ENCODE measurements around the gene EPSTI1.

EPSTI1 gene

GRCh38 chr13:42860485-42860884 lies 131.6 kb downstream of the EPSTI1 start:
- TF ChIP-seq CREB1 (IDR thresholded peaks at IDR 0.05; ENCODE audit: low read depth): no peak
- no peak for TF ChIP-seq NFIC (IDR thresholded peaks at IDR 0.05)
- TF ChIP-seq TCF12 (IDR thresholded peaks at IDR 0.05; ENCODE audit: low read depth): no peak
- TF ChIP-seq EGR1 (IDR thresholded peaks at IDR 0.05): no peak
- TF ChIP-seq, protein P1, sequence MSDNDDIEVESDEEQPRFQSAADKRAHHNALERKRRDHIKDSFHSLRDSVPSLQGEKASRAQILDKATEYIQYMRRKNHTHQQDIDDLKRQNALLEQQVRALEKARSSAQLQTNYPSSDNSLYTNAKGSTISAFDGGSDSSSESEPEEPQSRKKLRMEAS (IDR thresholded peaks at IDR 0.05): no peak
- TF ChIP-seq, protein P2, sequence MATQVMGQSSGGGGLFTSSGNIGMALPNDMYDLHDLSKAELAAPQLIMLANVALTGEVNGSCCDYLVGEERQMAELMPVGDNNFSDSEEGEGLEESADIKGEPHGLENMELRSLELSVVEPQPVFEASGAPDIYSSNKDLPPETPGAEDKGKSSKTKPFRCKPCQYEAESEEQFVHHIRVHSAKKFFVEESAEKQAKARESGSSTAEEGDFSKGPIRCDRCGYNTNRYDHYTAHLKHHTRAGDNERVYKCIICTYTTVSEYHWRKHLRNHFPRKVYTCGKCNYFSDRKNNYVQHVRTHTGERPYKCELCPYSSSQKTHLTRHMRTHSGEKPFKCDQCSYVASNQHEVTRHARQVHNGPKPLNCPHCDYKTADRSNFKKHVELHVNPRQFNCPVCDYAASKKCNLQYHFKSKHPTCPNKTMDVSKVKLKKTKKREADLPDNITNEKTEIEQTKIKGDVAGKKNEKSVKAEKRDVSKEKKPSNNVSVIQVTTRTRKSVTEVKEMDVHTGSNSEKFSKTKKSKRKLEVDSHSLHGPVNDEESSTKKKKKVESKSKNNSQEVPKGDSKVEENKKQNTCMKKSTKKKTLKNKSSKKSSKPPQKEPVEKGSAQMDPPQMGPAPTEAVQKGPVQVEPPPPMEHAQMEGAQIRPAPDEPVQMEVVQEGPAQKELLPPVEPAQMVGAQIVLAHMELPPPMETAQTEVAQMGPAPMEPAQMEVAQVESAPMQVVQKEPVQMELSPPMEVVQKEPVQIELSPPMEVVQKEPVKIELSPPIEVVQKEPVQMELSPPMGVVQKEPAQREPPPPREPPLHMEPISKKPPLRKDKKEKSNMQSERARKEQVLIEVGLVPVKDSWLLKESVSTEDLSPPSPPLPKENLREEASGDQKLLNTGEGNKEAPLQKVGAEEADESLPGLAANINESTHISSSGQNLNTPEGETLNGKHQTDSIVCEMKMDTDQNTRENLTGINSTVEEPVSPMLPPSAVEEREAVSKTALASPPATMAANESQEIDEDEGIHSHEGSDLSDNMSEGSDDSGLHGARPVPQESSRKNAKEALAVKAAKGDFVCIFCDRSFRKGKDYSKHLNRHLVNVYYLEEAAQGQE (IDR thresholded peaks at IDR 0.05; ENCODE audit: low read depth): no peak
- no peak for TF ChIP-seq TAF1 (IDR thresholded peaks at IDR 0.05; ENCODE audit: low read depth)

- no peak for TF ChIP-seq CREB1 (IDR thresholded peaks at IDR 0.05; ENCODE audit: low read depth)
- no peak for TF ChIP-seq TCF12 (IDR thresholded peaks at IDR 0.05; ENCODE audit: low read depth)
- no peak for TF ChIP-seq FOXM1 (IDR thresholded peaks at IDR 0.05; ENCODE audit: borderline replicate concordance, low read depth)
- no peak for TF ChIP-seq RAD21 (IDR thresholded peaks at IDR 0.05; ENCODE audit: low read depth)
- TF ChIP-seq YY1 (IDR thresholded peaks at IDR 0.05; ENCODE audit: low read depth): no peak
- TF ChIP-seq EGR1 (IDR thresholded peaks at IDR 0.05): no peak
- no peak for TF ChIP-seq ZBTB7A (IDR thresholded peaks at IDR 0.05; ENCODE audit: low read depth)
- TF ChIP-seq EP300 (IDR thresholded peaks at IDR 0.05; ENCODE audit: borderline replicate concordance): no peak
- TF ChIP-seq, protein P3, sequence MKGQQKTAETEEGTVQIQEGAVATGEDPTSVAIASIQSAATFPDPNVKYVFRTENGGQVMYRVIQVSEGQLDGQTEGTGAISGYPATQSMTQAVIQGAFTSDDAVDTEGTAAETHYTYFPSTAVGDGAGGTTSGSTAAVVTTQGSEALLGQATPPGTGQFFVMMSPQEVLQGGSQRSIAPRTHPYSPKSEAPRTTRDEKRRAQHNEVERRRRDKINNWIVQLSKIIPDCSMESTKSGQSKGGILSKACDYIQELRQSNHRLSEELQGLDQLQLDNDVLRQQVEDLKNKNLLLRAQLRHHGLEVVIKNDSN (IDR thresholded peaks at IDR 0.05): no peak
- no peak for TF ChIP-seq TEAD4 (IDR thresholded peaks at IDR 0.05)
- TF ChIP-seq, protein P2 (IDR thresholded peaks at IDR 0.05; ENCODE audit: low read depth): no peak
These were observed 132.3 kb downstream of the EPSTI1 start for GRCh38 chr13:42859760-42860159.

DNA sequence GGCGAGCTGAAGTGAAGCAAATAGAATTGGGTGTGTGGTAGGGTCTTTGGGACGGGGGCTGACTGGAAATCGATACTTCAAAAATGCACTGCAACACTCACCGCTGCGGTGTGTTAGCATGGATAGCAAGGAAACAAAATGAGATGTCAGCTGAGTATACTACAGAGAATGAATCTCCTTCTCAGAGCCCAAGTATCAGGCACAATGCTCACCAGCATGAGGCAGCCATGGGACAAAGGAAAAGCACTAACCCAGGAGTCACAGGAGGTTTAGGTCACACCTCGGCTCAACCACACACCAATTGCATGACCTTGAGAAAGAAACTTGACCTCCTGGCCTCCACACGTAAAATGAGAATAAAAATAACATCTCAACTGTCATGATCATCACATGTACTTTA lies 136.6 kb downstream of the EPSTI1 start:
- no peak for TF ChIP-seq TCF12 (IDR thresholded peaks at IDR 0.05; ENCODE audit: low read depth)
- TF ChIP-seq EP300 (IDR thresholded peaks at IDR 0.05; ENCODE audit: borderline replicate concordance): no peak
- no peak for TF ChIP-seq TEAD4 (IDR thresholded peaks at IDR 0.05)

DNA sequence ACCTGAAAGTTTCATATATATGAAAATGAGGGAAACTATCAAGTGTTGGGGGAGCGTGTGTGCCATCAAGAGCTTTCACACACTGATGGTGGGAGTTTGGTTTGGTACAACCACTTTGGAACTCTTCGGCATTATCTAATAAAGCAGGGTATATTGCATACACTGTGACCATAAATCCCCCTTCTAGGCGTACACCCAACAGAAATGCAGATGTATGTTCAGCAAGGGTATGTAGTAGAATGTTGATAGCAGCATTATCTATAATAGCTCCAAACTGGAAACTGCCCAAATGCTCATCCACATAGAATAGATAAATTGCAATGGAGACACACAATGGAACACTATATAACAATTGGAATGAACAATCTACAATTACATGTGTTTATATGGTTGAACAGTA lies 139.9 kb downstream of the EPSTI1 start:
- TF ChIP-seq EGR1 (IDR thresholded peaks at IDR 0.05) (no peak), RAD21 (IDR thresholded peaks at IDR 0.05; ENCODE audit: low read depth) (no peak)

DNA sequence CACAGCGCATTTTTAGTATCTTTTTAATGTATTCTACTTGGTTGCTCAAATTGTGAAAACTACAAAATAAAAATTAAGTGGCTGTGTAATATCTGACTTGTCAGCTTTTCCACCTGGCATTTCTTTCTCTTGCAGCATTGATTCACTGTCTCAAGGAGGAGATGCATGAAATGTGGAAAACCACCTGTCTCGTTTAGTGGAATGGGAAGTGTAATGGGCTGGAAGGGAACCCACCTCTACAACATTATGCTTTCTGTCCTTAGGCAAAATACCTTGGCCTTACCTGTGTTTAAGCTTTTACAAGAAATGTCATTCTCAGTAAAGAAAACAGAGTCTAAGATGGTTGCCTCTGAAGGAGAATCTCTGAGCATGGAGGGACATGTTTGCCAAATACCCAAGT lies 142.8 kb downstream of the EPSTI1 start:
- TF ChIP-seq FOXM1 (IDR thresholded peaks at IDR 0.05; ENCODE audit: borderline replicate concordance, low read depth): no peak

GRCh38 chr13:42847891-42848663 lies 144.0 kb downstream of the EPSTI1 start:
- TF ChIP-seq, protein P1 (IDR thresholded peaks at IDR 0.05): no peak
- TF ChIP-seq, protein P2 (IDR thresholded peaks at IDR 0.05; ENCODE audit: low read depth): no peak
- TF ChIP-seq EGR1 (IDR thresholded peaks at IDR 0.05): no peak
- no peak for TF ChIP-seq TAF1 (IDR thresholded peaks at IDR 0.05; ENCODE audit: low read depth)
- no peak for TF ChIP-seq CEBPB (IDR thresholded peaks at IDR 0.05)
- no peak for TF ChIP-seq RAD21 (IDR thresholded peaks at IDR 0.05; ENCODE audit: low read depth)
- TF ChIP-seq, protein P3 (IDR thresholded peaks at IDR 0.05): no peak
- no peak for TF ChIP-seq FOXM1 (IDR thresholded peaks at IDR 0.05; ENCODE audit: borderline replicate concordance, low read depth)
- no peak for TF ChIP-seq EP300 (IDR thresholded peaks at IDR 0.05; ENCODE audit: borderline replicate concordance)
- no peak for TF ChIP-seq ZBTB7A (IDR thresholded peaks at IDR 0.05; ENCODE audit: low read depth)
- TF ChIP-seq NFIC (IDR thresholded peaks at IDR 0.05): no peak
- no peak for TF ChIP-seq CREB1 (IDR thresholded peaks at IDR 0.05; ENCODE audit: low read depth)
- TF ChIP-seq TCF12 (IDR thresholded peaks at IDR 0.05; ENCODE audit: low read depth): no peak
- no peak for TF ChIP-seq YY1 (IDR thresholded peaks at IDR 0.05; ENCODE audit: low read depth)
- TF ChIP-seq TEAD4 (IDR thresholded peaks at IDR 0.05): no peak

Data from Ishikawa (cell line).